KOPT-K1 (cell line): Measurements from ENCODE around the gene GLRX3.

Source experiments
- H3K27ac ChIP-seq: fragments of 200-600 bp; sonication (generic); 2 replicates; pipeline ENCODE4 v1.5.1; 2016; ENCODE audit warnings: antibody characterized with exemption, mild to moderate bottlenecking, low read depth, low read length; ENCODE audit not compliant: poor library complexity, severe bottlenecking
- H3K36me3 ChIP-seq: fragments of 200-600 bp; sonication (generic); 2 replicates; pipeline ENCODE4 v1.5.1; 2017; ENCODE audit warnings: antibody characterized with exemption, mild to moderate bottlenecking, low read length, moderate library complexity; ENCODE audit not compliant: insufficient read depth
- H3K9me3 ChIP-seq: fragments of 200-600 bp; sonication (generic); 2 replicates; pipeline ENCODE4 v1.5.1; 2017; ENCODE audit warnings: antibody characterized with exemption, low read length, mild to moderate bottlenecking; ENCODE audit not compliant: insufficient read depth, poor library complexity, severe bottlenecking

Gene GLRX3

DNA sequence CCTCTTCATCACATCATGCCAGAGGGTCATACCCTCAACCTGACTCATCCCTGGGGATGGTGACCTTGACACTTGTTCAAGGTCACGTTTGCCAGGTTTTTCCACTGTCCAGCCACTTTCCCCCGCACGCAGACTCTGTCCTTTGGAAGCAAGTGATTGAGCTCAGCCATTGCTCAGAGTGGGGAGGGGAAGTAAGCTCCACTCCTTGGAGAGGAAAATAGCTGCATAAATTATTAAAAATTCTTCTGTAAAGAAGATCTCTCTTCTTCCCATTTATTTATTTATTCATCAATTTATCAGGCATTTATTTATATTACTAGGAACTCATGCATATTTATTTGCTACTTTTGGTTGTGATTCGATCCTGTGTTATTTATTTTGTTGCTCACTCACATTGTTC, 88.0 kb downstream of the GLRX3 start:
- Histone ChIP-seq H3K36me3 (no peaks in the 10 kb centered on the region), H3K27ac (no peak overlapping the region), H3K9me3 (peaks cover 5% of the 10 kb centered on the region)

DNA sequence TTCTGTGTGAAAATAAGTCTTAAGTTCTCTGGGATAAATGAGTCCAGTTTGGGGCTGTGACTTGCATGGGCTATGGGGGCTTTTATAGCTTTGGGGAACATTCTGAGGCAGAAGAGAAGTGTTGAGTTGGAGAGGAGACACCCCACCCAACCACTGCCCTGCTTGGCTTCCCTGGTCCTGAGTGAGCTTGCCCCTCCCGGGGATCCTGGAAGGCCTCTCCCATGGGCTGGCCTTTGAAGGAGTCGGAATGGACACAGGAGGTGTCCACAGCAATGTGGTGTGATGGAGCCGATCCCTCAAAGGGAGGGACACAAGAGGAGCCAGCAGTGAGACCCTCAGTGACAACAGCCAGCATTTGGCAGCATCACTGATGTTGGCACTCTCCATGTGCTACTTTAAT, 89.8 kb downstream of the GLRX3 start:
- peaks cover 5% of the 10 kb centered on the region for H3K9me3 ChIP-seq
- H3K27ac ChIP-seq: no peak overlapping the region
- no peaks in the 10 kb centered on the region for H3K36me3 ChIP-seq

DNA sequence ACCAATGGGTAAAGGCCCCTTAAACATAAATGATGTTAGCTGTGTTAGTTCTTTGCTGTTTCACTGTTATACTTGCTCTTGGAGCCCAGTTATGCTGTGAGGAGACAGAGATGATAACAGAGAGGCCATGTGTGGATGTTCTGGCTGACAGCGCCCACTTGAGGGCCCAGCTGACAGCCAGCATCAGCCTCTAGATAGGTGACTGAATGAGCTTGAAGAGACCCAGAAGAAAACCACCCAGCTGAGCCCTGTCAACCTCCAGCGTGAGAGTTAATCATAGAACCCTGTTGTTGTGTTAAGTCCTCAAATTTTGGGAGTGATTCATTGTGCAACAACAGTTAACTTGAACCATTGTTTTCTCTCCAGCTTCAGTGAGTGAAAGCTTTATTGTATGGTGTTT, 91.7 kb downstream of the GLRX3 start:
- Histone ChIP-seq H3K36me3 (no peaks in the 10 kb centered on the region), H3K27ac (no peak overlapping the region), H3K9me3 (peaks cover 5% of the 10 kb centered on the region)
